Measurements from ENCODE around the gene SPEF1.
A peak's percentile ranks its signal among the peaks of the same experiment; 100 is the strongest.

The SPEF1 gene

GRCh38 chr20:3755269-3755668 lies 26.0 kb downstream of the SPEF1 start:
- Histone ChIP-seq H3K4me3 (no peak overlapping the region), H3K27ac (no peak overlapping the region), H3K36me3 (peaks cover 0 to 22% (median 6%) of the 10 kb centered on the region in 3 donors), H3K27me3 (peaks cover 0 to 13% of the 10 kb centered on the region in 2 donors), H3K9me3 (no peaks in the 10 kb centered on the region), H3K4me1 (peaks cover 0 to 8% (median 0%) of the 10 kb centered on the region in 4 donors)
- TF ChIP-seq CTCF (IDR thresholded peaks at IDR 0.05): no peak
- intact Hi-C loops (cut with DNase I; ENCODE audit: low total_unique reads): no loop called here
- DNase-seq: no peak

GRCh38 chr20:3754276-3754630 lies 27.0 kb downstream of the SPEF1 start:
- peaks cover 0 to 15% (median 0%) of the 10 kb centered on the region in 4 donors for H3K4me1 ChIP-seq
- no peak overlapping the region for H3K27ac ChIP-seq
- H3K27me3 ChIP-seq: peaks cover 0 to 23% of the 10 kb centered on the region in 2 donors
- intact Hi-C loops (cut with DNase I; ENCODE audit: low total_unique reads): no loop called here
- H3K9me3 ChIP-seq: no peaks in the 10 kb centered on the region
- H3K4me3 ChIP-seq: no peak overlapping the region
- peaks cover 0 to 22% (median 6%) of the 10 kb centered on the region in 3 donors for H3K36me3 ChIP-seq
- TF ChIP-seq CTCF (IDR thresholded peaks at IDR 0.05): no peak
- DNase-seq: no peak

DNA sequence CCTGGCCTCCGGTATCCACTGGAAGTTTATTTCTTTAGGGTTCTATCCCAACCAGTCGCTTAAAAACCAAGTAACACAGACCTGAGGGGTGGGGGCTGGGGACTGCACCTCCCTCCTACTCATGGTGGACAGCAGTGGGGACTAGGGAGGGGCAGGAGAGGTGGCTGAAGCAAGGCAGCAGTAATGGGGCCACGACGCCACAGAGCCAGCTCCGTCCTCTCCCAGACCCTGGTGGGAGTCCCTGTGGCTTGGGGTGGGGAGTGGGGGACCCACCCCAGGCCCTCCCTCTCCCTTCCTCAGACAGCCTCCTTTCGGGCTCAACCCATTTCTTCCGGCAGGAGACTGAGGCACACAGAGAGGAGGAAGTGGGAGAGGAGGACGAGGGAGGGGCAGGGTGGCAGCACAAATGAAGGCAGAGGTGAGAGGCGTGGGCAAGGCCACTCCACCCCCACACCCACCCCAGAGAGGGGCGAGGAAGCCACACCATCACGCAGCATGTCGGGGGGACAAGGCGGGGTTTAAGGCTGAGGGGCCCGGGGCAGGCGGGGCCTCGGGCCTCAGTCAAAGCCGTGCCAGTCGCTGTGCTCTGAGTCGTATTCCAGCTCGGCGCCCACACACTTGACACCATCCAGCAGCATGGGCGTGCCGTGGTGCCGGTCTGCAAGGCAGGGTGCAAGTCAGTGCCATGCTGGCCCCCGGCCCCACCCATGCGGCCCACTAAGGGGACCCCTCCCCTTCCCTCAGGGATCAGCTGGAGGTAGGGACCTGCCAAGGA lies 27.6 kb downstream of the SPEF1 start:
- no peak for TF ChIP-seq CTCF (IDR thresholded peaks at IDR 0.05)
- Histone ChIP-seq H3K27me3 (peaks cover 0 to 29% of the 10 kb centered on the region in 2 donors), H3K4me1 (peaks cover 0 to 15% (median 0%) of the 10 kb centered on the region in 4 donors), H3K9me3 (no peaks in the 10 kb centered on the region), H3K4me3 (no peak overlapping the region), H3K27ac (no peak overlapping the region), H3K36me3 (peaks cover 0 to 20% (median 6%) of the 10 kb centered on the region in 3 donors)
- intact Hi-C loops (cut with DNase I; ENCODE audit: low total_unique reads): no loop called here
- DNase-seq: no peak

DNA sequence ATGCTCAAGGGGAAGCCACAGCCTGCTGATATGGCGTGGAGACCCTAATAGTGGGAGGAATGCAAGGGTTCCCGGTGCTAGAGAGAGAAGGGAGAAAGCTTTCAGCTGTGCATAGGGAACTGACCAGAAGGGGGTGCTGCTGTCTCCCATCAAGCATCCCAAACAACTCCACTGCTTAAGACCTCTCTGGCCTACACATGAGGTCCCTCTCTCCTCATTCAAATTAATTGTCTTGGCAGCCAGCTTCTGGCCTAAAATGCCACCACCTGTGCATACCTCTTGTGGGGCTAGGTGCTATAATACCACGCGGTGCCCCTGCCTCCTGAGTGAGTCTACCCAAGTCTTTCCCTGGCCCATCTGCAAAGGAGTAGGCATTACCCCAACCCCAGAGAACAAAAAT lies 28.1 kb downstream of the SPEF1 start:
- H3K27ac ChIP-seq: no peak overlapping the region
- peaks cover 0 to 31% of the 10 kb centered on the region in 2 donors for H3K27me3 ChIP-seq
- intact Hi-C loops (cut with DNase I; ENCODE audit: low total_unique reads): no loop called here
- H3K9me3 ChIP-seq: no peaks in the 10 kb centered on the region
- H3K4me3 ChIP-seq: no peak overlapping the region
- peak; percentile 68 to 72 for TF ChIP-seq CTCF (IDR thresholded peaks at IDR 0.05)
- peak in 1 of 2 donors; percentile 68 for DNase-seq
- peaks cover 0 to 15% (median 0%) of the 10 kb centered on the region in 4 donors for H3K4me1 ChIP-seq
- H3K36me3 ChIP-seq: peaks cover 0 to 18% (median 3%) of the 10 kb centered on the region in 3 donors

DNA sequence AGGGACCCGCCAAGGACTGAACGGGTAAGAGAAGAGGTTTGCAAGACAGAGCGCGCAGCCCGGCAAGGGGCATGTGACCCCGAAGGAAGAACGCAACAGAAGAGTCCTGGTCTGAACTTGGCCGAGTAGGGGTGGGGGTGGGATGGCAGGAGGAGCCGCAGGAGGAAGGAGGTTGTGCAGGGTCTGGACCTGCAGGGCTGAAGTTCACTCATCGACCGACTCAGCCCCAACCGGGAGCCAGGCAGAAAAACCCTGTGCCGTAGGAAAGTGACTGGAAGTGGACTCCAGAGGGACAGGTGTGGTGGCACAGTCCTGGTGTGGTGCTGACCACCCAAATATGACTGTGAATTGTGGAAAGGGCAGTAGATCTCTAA lies 28.9 kb downstream of the SPEF1 start:
- peak overlapping the region; percentile 32 to 44 for H3K4me3 ChIP-seq
- H3K4me1 ChIP-seq: peaks cover 0 to 15% (median 0%) of the 10 kb centered on the region in 4 donors
- DNase-seq: no peak
- no peak overlapping the region for H3K27ac ChIP-seq
- H3K9me3 ChIP-seq: no peaks in the 10 kb centered on the region
- intact Hi-C loops (cut with DNase I; ENCODE audit: low total_unique reads): no loop called here
- peaks cover 0 to 12% (median 0%) of the 10 kb centered on the region in 3 donors for H3K36me3 ChIP-seq
- peaks cover 0 to 31% of the 10 kb centered on the region in 2 donors for H3K27me3 ChIP-seq
- no peak for TF ChIP-seq CTCF (IDR thresholded peaks at IDR 0.05)

All from tibial artery (tissue), 4 donors.